Panc1 (cell line): Measurements from ENCODE around the gene RAD51AP1. TPM values are rescaled to one million over a fixed set of nuclear protein-coding genes. Genes with fewer than 3 reads are reported as not detected.

Experiments used
- ATAC-seq: fragments of 200-7000 bp; cut with Tn5 transposase; 2 replicates; pipeline ENCODE4 v1.9.1; 2020; ENCODE audit warnings: mild to moderate bottlenecking, moderate library complexity
- BruUV-seq: library from RNA; stranded (reverse); fragments of 400-500 nt; replicated peaks from 2 replicates; lab custom pipeline; 2021; lab: Mats Ljungman, UMichigan
- CTCF ChIA-PET: fragments of 300-600 bp; sonication (Branson Sonifier 250); formaldehyde crosslinking; loops from one replicate; lab custom pipeline; 2022; ENCODE audit warnings: antibody characterized with exemption; lab: Charles Lee
- POLR2A ChIA-PET: fragments of 300-600 bp; sonication (Branson Sonifier 250); formaldehyde crosslinking; loops from one replicate; lab custom pipeline; 2022; ENCODE audit warnings: antibody characterized with exemption; lab: Charles Lee
- DNase-seq: peaks from one replicate; pipeline ENCODE4 v3.0.0-alpha.2; 2010; ENCODE audit warnings: low read depth, low spot score
- H3K27ac ChIP-seq: 2 replicates; pipeline ENCODE4 v1.5.1; 2011; ENCODE audit warnings: mild to moderate bottlenecking, low read length, inconsistent platforms
- H3K27me3 ChIP-seq: fragments of 200-500 bp; sonication (Bioruptor generic); 2 replicates; pipeline ENCODE4 v1.6.0; 2014; ENCODE audit warnings: low read length, inconsistent platforms; ENCODE audit not compliant: control insufficient read depth, insufficient read depth
- H3K36me3 ChIP-seq: fragments of 200-500 bp; sonication (Bioruptor generic); 2 replicates; pipeline ENCODE4 v1.5.1; 2014; ENCODE audit warnings: inconsistent platforms, mild to moderate bottlenecking, low read length, moderate library complexity; ENCODE audit not compliant: control insufficient read depth, insufficient read depth
- H3K4me1 ChIP-seq: 2 replicates; pipeline ENCODE4 v1.5.1; 2011; ENCODE audit warnings: inconsistent platforms, mild to moderate bottlenecking, low read length, moderate library complexity; ENCODE audit not compliant: control insufficient read depth, insufficient read depth
- H3K4me3 ChIP-seq, 2 experiments: 2 replicates each; pipeline ENCODE4 v1.5.1; 2011 to 2012; ENCODE audit warnings: low read depth in 2 of 2, low read length in 2 of 2, mild to moderate bottlenecking in 2 of 2, inconsistent platforms in 1 of 2, moderate library complexity in 1 of 2
- H3K9me3 ChIP-seq: fragments of 200-500 bp; sonication (Bioruptor generic); 2 replicates; pipeline ENCODE4 v1.5.1; 2014; ENCODE audit warnings: low read depth, mild to moderate bottlenecking, inconsistent platforms, low read length, moderate library complexity; ENCODE audit not compliant: control insufficient read depth, insufficient read depth
- POLR2AphosphoS5 ChIP-seq: IDR thresholded peaks from 2 replicates; pipeline ENCODE4 v1.6.1; 2012; ENCODE audit warnings: mild to moderate bottlenecking, low read depth, low read length, moderate library complexity
- SIN3A ChIP-seq: IDR thresholded peaks from 2 replicates; pipeline ENCODE4 v1.6.1; 2012; ENCODE audit warnings: low read depth, mild to moderate bottlenecking, low read length, moderate library complexity, borderline replicate concordance; ENCODE audit not compliant: insufficient read depth
- TCF7L2 ChIP-seq: IDR thresholded peaks from 2 replicates; pipeline ENCODE4 v1.6.1; 2011; ENCODE audit warnings: mild to moderate bottlenecking, low read depth, low read length, inconsistent platforms
- in situ Hi-C: cut with HindIII; loops from 2 replicates; pipeline ENCODE4 v1.10.0; 2016; ENCODE audit warnings: low sequenced_read_pairs, low pct_unique_long_range_greater_than_20kb
- intact Hi-C: fragments of 100-400 bp; cut with micrococcal nuclease; formaldehyde crosslinking; loops from one replicate; pipeline ENCODE4 v1.10.0; 2022; ENCODE audit not compliant: unreplicated experiment
- total RNA-seq: library from RNA; stranded (reverse); gene quantifications from one replicate; pipeline ENCODE4 v1.2.1, GENCODE V29; 2021; ENCODE audit not compliant: unreplicated experiment
- TF ChIP-seq, protein P1 (sequence below), 2 experiments: IDR thresholded peaks; 2 replicates each; pipeline ENCODE4 v1.6.1; 2011 to 2012; ENCODE audit warnings: low read depth in 2 of 2, control low read depth in 1 of 2, low read length in 1 of 2, mild to moderate bottlenecking in 1 of 2, moderate library complexity in 1 of 2; ENCODE audit not compliant: insufficient read depth in 1 of 2
- TF ChIP-seq, protein P2 (sequence below): fragments of 450-650 bp; IDR thresholded peaks from 2 replicates; pipeline ENCODE4 v1.5.1; 2017; ENCODE audit warnings: mild to moderate bottlenecking

The RAD51AP1 gene
- total RNA-seq, 1 experiment from 2014 or later, result 18.1 TPM

GRCh38 chr12:4540638-4541037 lies 1.9 kb downstream of the RAD51AP1 start:
- POLR2A ChIA-PET, result interaction anchor here (0.6 kb wide), 1 partner anchor 171 kb away, joined by 16 read pairs; no protein-coding TSS in a partner anchor
- intact Hi-C loops, result no loop called here

DNA sequence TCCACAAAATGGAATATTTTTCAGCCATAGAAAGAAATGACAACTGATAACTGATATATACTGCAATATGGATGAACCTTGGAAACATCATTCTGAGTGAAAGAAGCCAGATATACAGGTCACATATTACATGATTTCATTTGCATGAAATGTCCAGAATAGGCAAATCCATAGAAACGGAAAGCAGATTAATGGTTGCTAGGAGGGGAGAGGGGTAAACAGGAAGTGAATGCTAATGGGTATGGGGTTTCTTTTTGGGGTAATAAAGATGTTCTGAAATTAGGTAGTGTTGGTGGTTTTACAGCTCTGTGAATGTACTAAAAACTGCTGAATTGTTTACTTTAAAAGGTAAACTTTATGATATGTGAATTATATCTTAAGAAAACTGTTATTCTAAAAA lies 6.5 kb downstream of the RAD51AP1 start:
- Histone ChIP-seq H3K9me3 (no peaks in the 10 kb centered on the region), H3K27ac (no peak overlapping the region), H3K4me3 (no peak overlapping the region), H3K27me3 (no peaks in the 10 kb centered on the region), H3K36me3 (peaks cover 22% of the 10 kb centered on the region), H3K4me1 (no peaks in the 10 kb centered on the region)
- no peak for DNase-seq
- no peak for TF ChIP-seq SIN3A
- TF ChIP-seq, protein P1, sequence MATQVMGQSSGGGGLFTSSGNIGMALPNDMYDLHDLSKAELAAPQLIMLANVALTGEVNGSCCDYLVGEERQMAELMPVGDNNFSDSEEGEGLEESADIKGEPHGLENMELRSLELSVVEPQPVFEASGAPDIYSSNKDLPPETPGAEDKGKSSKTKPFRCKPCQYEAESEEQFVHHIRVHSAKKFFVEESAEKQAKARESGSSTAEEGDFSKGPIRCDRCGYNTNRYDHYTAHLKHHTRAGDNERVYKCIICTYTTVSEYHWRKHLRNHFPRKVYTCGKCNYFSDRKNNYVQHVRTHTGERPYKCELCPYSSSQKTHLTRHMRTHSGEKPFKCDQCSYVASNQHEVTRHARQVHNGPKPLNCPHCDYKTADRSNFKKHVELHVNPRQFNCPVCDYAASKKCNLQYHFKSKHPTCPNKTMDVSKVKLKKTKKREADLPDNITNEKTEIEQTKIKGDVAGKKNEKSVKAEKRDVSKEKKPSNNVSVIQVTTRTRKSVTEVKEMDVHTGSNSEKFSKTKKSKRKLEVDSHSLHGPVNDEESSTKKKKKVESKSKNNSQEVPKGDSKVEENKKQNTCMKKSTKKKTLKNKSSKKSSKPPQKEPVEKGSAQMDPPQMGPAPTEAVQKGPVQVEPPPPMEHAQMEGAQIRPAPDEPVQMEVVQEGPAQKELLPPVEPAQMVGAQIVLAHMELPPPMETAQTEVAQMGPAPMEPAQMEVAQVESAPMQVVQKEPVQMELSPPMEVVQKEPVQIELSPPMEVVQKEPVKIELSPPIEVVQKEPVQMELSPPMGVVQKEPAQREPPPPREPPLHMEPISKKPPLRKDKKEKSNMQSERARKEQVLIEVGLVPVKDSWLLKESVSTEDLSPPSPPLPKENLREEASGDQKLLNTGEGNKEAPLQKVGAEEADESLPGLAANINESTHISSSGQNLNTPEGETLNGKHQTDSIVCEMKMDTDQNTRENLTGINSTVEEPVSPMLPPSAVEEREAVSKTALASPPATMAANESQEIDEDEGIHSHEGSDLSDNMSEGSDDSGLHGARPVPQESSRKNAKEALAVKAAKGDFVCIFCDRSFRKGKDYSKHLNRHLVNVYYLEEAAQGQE (IDR thresholded peaks at IDR 0.05; ENCODE audit: insufficient read depth in 1 of 2, low read depth in 2 of 2, low read length in 1 of 2), result no peak
- no peak for TF ChIP-seq TCF7L2
- TF ChIP-seq POLR2AphosphoS5, result no peak
- POLR2A ChIA-PET, result no interaction called here
- intact Hi-C loops, result no loop called here
- in situ Hi-C loops, result no loop called here
- no peak for ATAC-seq
- CTCF ChIA-PET, result no interaction called here
- no TSS peak for BruUV-seq

More at GRCh38 chr12:4540638-4541037, 1.9 kb downstream of the RAD51AP1 start:
- peaks cover 24% of the 10 kb centered on the region for H3K36me3 ChIP-seq
- peaks cover 11% of the 10 kb centered on the region; the same call in 1 of the 2 replicates for H3K4me1 ChIP-seq
- in situ Hi-C loops, result no loop called here
- no peaks in the 10 kb centered on the region for H3K9me3 ChIP-seq
- no peak for ATAC-seq
- DNase-seq, result no peak
- CTCF ChIA-PET, result no interaction called here
- H3K27ac ChIP-seq, result no peak overlapping the region
- H3K27me3 ChIP-seq, result no peaks in the 10 kb centered on the region
- BruUV-seq, result no TSS peak
- H3K4me3 ChIP-seq, result no peak overlapping the region
- TF ChIP-seq, protein P2, sequence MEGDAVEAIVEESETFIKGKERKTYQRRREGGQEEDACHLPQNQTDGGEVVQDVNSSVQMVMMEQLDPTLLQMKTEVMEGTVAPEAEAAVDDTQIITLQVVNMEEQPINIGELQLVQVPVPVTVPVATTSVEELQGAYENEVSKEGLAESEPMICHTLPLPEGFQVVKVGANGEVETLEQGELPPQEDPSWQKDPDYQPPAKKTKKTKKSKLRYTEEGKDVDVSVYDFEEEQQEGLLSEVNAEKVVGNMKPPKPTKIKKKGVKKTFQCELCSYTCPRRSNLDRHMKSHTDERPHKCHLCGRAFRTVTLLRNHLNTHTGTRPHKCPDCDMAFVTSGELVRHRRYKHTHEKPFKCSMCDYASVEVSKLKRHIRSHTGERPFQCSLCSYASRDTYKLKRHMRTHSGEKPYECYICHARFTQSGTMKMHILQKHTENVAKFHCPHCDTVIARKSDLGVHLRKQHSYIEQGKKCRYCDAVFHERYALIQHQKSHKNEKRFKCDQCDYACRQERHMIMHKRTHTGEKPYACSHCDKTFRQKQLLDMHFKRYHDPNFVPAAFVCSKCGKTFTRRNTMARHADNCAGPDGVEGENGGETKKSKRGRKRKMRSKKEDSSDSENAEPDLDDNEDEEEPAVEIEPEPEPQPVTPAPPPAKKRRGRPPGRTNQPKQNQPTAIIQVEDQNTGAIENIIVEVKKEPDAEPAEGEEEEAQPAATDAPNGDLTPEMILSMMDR, result no peak
- no peak for TF ChIP-seq SIN3A

GRCh38 chr12:4552191-4552590 lies 13.5 kb downstream of the RAD51AP1 start:
- intact Hi-C loops, result no loop called here
- no TSS peak for BruUV-seq
- no peak for DNase-seq
- POLR2A ChIA-PET, result no interaction called here
- CTCF ChIA-PET, result no interaction called here
- H3K4me1 ChIP-seq, result no peaks in the 10 kb centered on the region
- no peak for TF ChIP-seq TCF7L2
- TF ChIP-seq, protein P2, result no peak
- TF ChIP-seq, protein P1 (IDR thresholded peaks at IDR 0.05; ENCODE audit: insufficient read depth in 1 of 2, low read depth in 2 of 2, low read length in 1 of 2), result no peak
- no peak for TF ChIP-seq SIN3A
- TF ChIP-seq POLR2AphosphoS5, result no peak
- no peak overlapping the region for H3K4me3 ChIP-seq
- H3K36me3 ChIP-seq, result peaks cover 5% of the 10 kb centered on the region; the same call in 1 of the 2 replicates
- in situ Hi-C loops, result no loop called here
- H3K9me3 ChIP-seq, result no peaks in the 10 kb centered on the region
- ATAC-seq, result no peak
- no peaks in the 10 kb centered on the region for H3K27me3 ChIP-seq
- no peak overlapping the region for H3K27ac ChIP-seq
